ENCODE data around the gene RORB. TPM values are rescaled to one million over a fixed set of nuclear protein-coding genes. Genes with fewer than 3 reads are reported as not detected.

RORB gene
- total and polyA plus RNA-seq, 2 donors (not counting 1 experiment from before 2014, with no cell fraction given): 0.24 to 4.3 TPM

DNA sequence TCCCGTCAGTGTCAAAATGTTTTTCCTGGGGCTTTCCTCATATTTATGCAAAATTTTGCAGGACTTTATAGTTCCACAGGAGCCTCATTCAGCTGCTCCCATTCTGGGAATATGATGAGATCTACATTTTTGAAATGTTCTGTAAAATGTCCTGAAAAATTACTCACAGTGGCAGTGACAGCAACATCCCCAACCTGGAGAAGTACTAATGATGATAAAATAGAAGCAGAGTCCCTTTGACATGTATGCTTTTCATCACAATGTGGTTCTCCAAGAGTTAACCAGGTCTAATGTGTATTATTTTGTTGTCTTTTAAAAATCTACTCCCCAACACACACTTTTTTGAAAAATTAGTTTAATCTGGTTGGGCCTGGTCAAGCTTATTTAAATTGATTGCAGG is 36.1 kb downstream of the RORB start:
- TF ChIP-seq, protein P1, sequence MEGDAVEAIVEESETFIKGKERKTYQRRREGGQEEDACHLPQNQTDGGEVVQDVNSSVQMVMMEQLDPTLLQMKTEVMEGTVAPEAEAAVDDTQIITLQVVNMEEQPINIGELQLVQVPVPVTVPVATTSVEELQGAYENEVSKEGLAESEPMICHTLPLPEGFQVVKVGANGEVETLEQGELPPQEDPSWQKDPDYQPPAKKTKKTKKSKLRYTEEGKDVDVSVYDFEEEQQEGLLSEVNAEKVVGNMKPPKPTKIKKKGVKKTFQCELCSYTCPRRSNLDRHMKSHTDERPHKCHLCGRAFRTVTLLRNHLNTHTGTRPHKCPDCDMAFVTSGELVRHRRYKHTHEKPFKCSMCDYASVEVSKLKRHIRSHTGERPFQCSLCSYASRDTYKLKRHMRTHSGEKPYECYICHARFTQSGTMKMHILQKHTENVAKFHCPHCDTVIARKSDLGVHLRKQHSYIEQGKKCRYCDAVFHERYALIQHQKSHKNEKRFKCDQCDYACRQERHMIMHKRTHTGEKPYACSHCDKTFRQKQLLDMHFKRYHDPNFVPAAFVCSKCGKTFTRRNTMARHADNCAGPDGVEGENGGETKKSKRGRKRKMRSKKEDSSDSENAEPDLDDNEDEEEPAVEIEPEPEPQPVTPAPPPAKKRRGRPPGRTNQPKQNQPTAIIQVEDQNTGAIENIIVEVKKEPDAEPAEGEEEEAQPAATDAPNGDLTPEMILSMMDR (conservative IDR thresholded peaks at IDR 0.05 in 1 of 2, IDR thresholded peaks at IDR 0.05 in 1 of 2; ENCODE audit: low read depth in 1 of 2, low read length in 2 of 2): no peak
- no peak for TF ChIP-seq EZH2 (IDR thresholded peaks at IDR 0.05; ENCODE audit: low read length, missing control alignments)
- H3K9me3 ChIP-seq (ENCODE audit: control insufficient read depth, insufficient read depth, low read depth, low read length): no peaks in the 10 kb centered on the region
- H2AFZ ChIP-seq (ENCODE audit: low read length): no peak overlapping the region
- H3K4me2 ChIP-seq (ENCODE audit: extremely low read depth, insufficient read depth, low read length): no peak overlapping the region
- H4K20me1 ChIP-seq (ENCODE audit: control insufficient read depth, extremely low read depth, insufficient read depth, low read length): no peaks in the 10 kb centered on the region
- H3K9ac ChIP-seq (ENCODE audit: insufficient read depth, low read length): no peak overlapping the region
- no peaks in the 10 kb centered on the region for H3K36me3 ChIP-seq (ENCODE audit: control insufficient read depth, insufficient read depth, low read length)
- no peak overlapping the region for H3K27ac ChIP-seq (ENCODE audit: insufficient read depth, low read length)
- H3K4me1 ChIP-seq (ENCODE audit: control insufficient read depth, extremely low read depth, insufficient read depth, low read length): no peaks in the 10 kb centered on the region
- no peak for DNase-seq (ENCODE audit: low read depth in 2 of 2)
- H3K79me2 ChIP-seq (ENCODE audit: control insufficient read depth, insufficient read depth, low read length): no peaks in the 10 kb centered on the region
- no peak overlapping the region for H3K4me3 ChIP-seq (replicated peaks in 1 of 4; ENCODE audit: control extremely low read depth in 1 of 4, insufficient read depth in 1 of 4, low read depth in 3 of 4, low read length in 4 of 4)
- no peaks in the 10 kb centered on the region for H3K27me3 ChIP-seq (ENCODE audit: control insufficient read depth, insufficient read depth, low read length)

DNA sequence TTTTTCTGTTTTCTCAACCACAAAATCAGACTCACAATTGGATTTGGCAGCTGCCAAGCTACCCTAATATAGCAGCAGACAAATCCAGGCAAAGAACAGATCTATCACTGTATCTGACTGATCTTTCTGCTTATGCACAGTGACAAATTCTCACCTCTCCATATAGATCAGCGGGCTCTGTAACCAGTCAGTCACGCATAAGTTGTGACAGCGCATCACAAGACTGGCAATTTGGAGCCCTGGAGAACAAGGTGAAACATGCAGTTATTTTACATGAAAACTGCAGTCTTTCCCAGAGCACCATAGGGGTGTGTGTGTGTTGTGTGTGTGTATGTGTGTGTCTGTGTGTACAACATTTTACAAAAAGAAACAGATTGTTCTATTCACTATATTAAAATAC is 37.7 kb downstream of the RORB start:
- Histone ChIP-seq H3K36me3 (ENCODE audit: control insufficient read depth, insufficient read depth, low read length) (no peaks in the 10 kb centered on the region), H3K4me3 (replicated peaks in 1 of 4; ENCODE audit: control extremely low read depth in 1 of 4, insufficient read depth in 1 of 4, low read depth in 3 of 4, low read length in 4 of 4) (no peak overlapping the region), H3K9ac (ENCODE audit: insufficient read depth, low read length) (no peak overlapping the region), H3K27ac (ENCODE audit: insufficient read depth, low read length) (no peak overlapping the region), H2AFZ (ENCODE audit: low read length) (no peak overlapping the region), H3K9me3 (ENCODE audit: control insufficient read depth, insufficient read depth, low read depth, low read length) (no peaks in the 10 kb centered on the region), H3K4me1 (ENCODE audit: control insufficient read depth, extremely low read depth, insufficient read depth, low read length) (no peaks in the 10 kb centered on the region), H3K27me3 (ENCODE audit: control insufficient read depth, insufficient read depth, low read length) (no peaks in the 10 kb centered on the region), H3K4me2 (ENCODE audit: extremely low read depth, insufficient read depth, low read length) (no peak overlapping the region), H4K20me1 (ENCODE audit: control insufficient read depth, extremely low read depth, insufficient read depth, low read length) (no peaks in the 10 kb centered on the region), H3K79me2 (ENCODE audit: control insufficient read depth, insufficient read depth, low read length) (no peaks in the 10 kb centered on the region)
- no peak for TF ChIP-seq EZH2 (IDR thresholded peaks at IDR 0.05; ENCODE audit: low read length, missing control alignments)
- TF ChIP-seq, protein P1 (conservative IDR thresholded peaks at IDR 0.05 in 1 of 2, IDR thresholded peaks at IDR 0.05 in 1 of 2; ENCODE audit: low read depth in 1 of 2, low read length in 2 of 2): no peak
- DNase-seq (ENCODE audit: low read depth in 2 of 2): no peak

DNA sequence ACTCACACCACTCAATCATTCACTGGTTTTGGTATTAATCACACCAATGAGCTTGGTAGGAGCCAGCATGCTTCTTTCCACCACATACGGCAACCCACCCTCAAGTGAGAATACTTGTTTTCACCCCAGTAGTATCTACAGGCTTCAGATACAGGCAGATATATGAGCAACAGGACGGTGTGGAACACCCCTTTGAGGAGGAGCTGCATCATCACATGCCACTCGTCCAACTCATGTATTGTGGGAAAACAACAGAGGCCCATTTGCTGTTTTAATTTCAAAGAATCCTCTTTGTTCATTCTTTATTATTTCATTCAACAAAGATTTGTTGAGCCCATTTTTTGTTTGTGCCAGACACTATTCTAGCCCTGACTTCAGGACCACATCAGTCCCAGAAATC is 46.0 kb downstream of the RORB start:
- Histone ChIP-seq H4K20me1 (ENCODE audit: control insufficient read depth, extremely low read depth, insufficient read depth, low read length) (no peaks in the 10 kb centered on the region), H3K9me3 (ENCODE audit: control insufficient read depth, insufficient read depth, low read depth, low read length) (no peaks in the 10 kb centered on the region), H3K4me1 (ENCODE audit: control insufficient read depth, extremely low read depth, insufficient read depth, low read length) (no peaks in the 10 kb centered on the region), H3K36me3 (ENCODE audit: control insufficient read depth, insufficient read depth, low read length) (no peaks in the 10 kb centered on the region), H3K4me2 (ENCODE audit: extremely low read depth, insufficient read depth, low read length) (no peak overlapping the region), H2AFZ (ENCODE audit: low read length) (no peak overlapping the region), H3K4me3 (replicated peaks in 1 of 4; ENCODE audit: control extremely low read depth in 1 of 4, insufficient read depth in 1 of 4, low read depth in 3 of 4, low read length in 4 of 4) (no peak overlapping the region), H3K9ac (ENCODE audit: insufficient read depth, low read length) (no peak overlapping the region), H3K27me3 (ENCODE audit: control insufficient read depth, insufficient read depth, low read length) (no peaks in the 10 kb centered on the region), H3K27ac (ENCODE audit: insufficient read depth, low read length) (no peak overlapping the region), H3K79me2 (ENCODE audit: control insufficient read depth, insufficient read depth, low read length) (no peaks in the 10 kb centered on the region)
- TF ChIP-seq EZH2 (IDR thresholded peaks at IDR 0.05; ENCODE audit: low read length, missing control alignments): no peak
- TF ChIP-seq, protein P1 (conservative IDR thresholded peaks at IDR 0.05 in 1 of 2, IDR thresholded peaks at IDR 0.05 in 1 of 2; ENCODE audit: low read depth in 1 of 2, low read length in 2 of 2): no peak
- no peak for DNase-seq (ENCODE audit: low read depth in 2 of 2)
